BJ (cell line): ENCODE results near the gene ERF. TPM values are rescaled to one million over a fixed set of nuclear protein-coding genes. Genes with fewer than 3 reads are reported as not detected.

Experiments used
- CTCF ChIA-PET: fragments of 350-600 bp; formaldehyde crosslinking; extraction: SDS; loops from one replicate; lab custom pipeline; 2021; ENCODE audit warnings: antibody characterized with exemption, inconsistent platforms; lab: Yijun Ruan, JAX
- POLR2A ChIA-PET: fragments of 300-600 bp; sonication (Branson Sonifier 250); formaldehyde crosslinking; extraction: SDS; loops from one replicate; lab custom pipeline; 2021; ENCODE audit warnings: antibody characterized with exemption; lab: Charles Lee
- DNase-seq: peaks from one replicate; pipeline ENCODE4 v3.0.0-alpha.2; 2011; ENCODE audit warnings: low read depth
- H3K27me3 ChIP-seq: 2 replicates; pipeline ENCODE4 v1.6.0; 2011; ENCODE audit warnings: low read length; ENCODE audit not compliant: control insufficient read depth, insufficient read depth
- H3K36me3 ChIP-seq: 2 replicates; pipeline ENCODE4 v1.5.1; 2011; ENCODE audit warnings: low read length; ENCODE audit not compliant: control insufficient read depth, insufficient read depth
- H3K4me3 ChIP-seq: 2 replicates; pipeline ENCODE4 v1.5.1; 2011; ENCODE audit warnings: low read depth, mild to moderate bottlenecking, control low read depth, low read length
- CTCF ChIP-seq: IDR thresholded peaks from 2 replicates; pipeline ENCODE4 v1.5.1; 2011; ENCODE audit warnings: low read depth, mild to moderate bottlenecking, control low read depth, inconsistent platforms, low read length, moderate library complexity; ENCODE audit not compliant: insufficient read depth
- polyA plus RNA-seq: library from polyadenylated mRNA; depleted of rRNA; stranded (reverse); fragments of >200 nt; gene quantifications from 2 replicates; pipeline ENCODE4 v1.2.3, GENCODE V29; 2011

Gene ERF
- polyA plus RNA-seq, 1 experiment, result 51.4 TPM

DNA sequence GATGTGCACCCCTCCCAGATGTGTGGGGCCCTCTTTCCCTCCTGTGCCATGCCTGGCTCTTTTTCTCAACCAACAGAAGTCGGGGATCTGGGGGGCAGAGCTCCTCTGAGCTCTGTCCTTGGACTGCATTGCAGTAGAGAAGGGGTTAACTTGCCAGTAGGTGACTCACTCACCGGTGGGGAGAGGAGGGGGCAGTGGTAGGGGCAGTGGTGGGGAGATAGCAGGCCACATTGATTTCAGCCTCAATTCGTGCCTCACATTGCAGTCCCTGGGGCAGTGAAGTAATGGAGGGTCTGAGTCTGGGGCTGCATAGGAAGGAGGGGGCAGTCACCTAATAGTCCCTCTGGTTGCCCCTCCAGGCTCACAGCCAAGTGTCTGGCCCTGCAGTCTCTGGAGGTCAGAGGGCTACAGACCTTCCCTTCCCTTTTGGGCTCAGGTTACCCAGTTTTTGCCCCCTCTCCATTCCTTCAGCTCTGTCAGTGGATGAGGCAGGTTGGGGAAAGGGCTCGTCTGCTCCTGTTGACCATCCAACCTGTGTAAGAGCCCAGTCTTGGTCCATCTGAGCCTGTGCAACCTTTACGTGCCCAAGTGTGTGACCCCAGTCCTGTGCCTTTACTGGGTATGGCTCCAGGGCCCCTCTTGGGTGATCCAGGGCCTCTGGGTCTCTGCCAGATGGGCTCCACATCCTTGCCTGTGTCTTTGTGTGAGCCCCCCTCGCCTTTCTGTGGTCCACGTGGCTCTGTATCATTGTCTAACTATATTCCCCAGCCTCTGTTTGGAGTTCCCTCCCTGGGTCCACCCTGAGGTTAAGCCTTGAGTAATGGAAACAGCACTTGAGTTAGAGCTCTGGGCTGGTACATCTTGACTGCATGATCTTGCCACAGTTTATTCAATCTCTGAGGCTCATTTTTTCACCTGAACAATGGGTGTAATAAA is 27.2 kb upstream of the ERF start:
- no peak for DNase-seq
- CTCF ChIA-PET, result interaction anchor here (0.6 to 7.4 kb wide), 7 partner anchors 11 to 174 kb away, joined by 3 to 135 read pairs (median 4); partner anchors contain the start of genes GSK3A and PAFAH1B3
- TF ChIP-seq CTCF, result no peak
- Histone ChIP-seq H3K27me3 (no peaks in the 10 kb centered on the region), H3K4me3 (peak overlapping the region; percentile 54; the same call in 1 of the 2 replicates), H3K36me3 (peaks cover 4% of the 10 kb centered on the region)
- POLR2A ChIA-PET, result interaction anchor here (0.5 to 0.6 kb wide), 2 partner anchors 48 to 1884 kb away, joined by 3 read pairs; no protein-coding TSS in a partner anchor

GRCh38 chr19:42281146-42281826 is 26.4 kb upstream of the ERF start:
- Histone ChIP-seq H3K4me3 (peak overlapping the region; percentile 54), H3K27me3 (no peaks in the 10 kb centered on the region), H3K36me3 (peaks cover 2% of the 10 kb centered on the region; the same call in 1 of the 2 replicates)
- no peak for TF ChIP-seq CTCF
- no peak for DNase-seq
- POLR2A ChIA-PET, result interaction anchor here (0.6 kb wide), 1 partner anchor 1884 kb away, joined by 3 read pairs; no protein-coding TSS in a partner anchor
- CTCF ChIA-PET, result interaction anchor here (0.9 to 7.4 kb wide), 8 partner anchors 9 to 173 kb away, joined by 3 to 135 read pairs (median 12); partner anchors contain the start of genes CIC and GSK3A

DNA sequence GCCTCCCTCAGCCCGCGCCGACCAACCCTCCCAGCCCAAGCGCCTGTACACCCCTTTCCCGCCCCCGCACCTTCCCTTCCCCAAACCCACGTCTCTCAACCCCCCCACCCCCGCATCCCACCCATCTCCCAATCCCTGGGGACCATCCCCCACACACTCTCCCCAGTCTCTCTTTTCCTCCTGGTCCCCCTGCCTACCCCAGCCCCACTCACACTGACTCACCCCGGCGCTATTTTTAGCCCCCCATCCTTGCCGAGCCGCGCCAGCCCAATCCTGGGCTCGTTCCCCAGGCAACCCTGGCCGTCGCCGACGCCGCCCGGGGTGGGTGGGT is 25.9 kb upstream of the ERF start:
- TF ChIP-seq CTCF, result no peak
- DNase-seq, result no peak
- POLR2A ChIA-PET, result no interaction called here
- Histone ChIP-seq H3K4me3 (peak overlapping the region; percentile 54), H3K36me3 (no peaks in the 10 kb centered on the region), H3K27me3 (no peaks in the 10 kb centered on the region)
- CTCF ChIA-PET, result interaction anchor here (1.0 to 7.4 kb wide), 6 partner anchors 9 to 41 kb away, joined by 4 to 135 read pairs (median 16); partner anchors contain the start of genes CIC and GSK3A

- ChIA-PET POLR2A (interaction anchor here (0.6 kb wide), 2 partner anchors 10 to 204 kb away, joined by 5 to 11 read pairs; partner anchors contain the start of gene ZNF574), CTCF (interaction anchor here (0.8 to 7.4 kb wide), 18 partner anchors 10 to 172 kb away, joined by 3 to 135 read pairs (median 7); partner anchors contain the start of genes CIC, ERF, GSK3A and PAFAH1B3)
- Histone ChIP-seq H3K27me3 (no peaks in the 10 kb centered on the region), H3K4me3 (peak overlapping the region; percentile 54), H3K36me3 (0 out of 2 replicates have a peak, but pooled peaks cover 1% of the 10 kb centered on the region)
- no peak for DNase-seq
- peak; percentile 91 for TF ChIP-seq CTCF
Measured at GRCh38 chr19:42279902-42280814, 25.2 kb upstream of the ERF start.
